Ovary (tissue), 3 donors: ENCODE results near the gene PUDP.

ENCODE experiments used
- CTCF ChIP-seq, 3 donors: fragments of 450-650 bp in 2 of 3; fragments of 200-600 bp in 1 of 3; IDR thresholded peaks; one replicate each; pipeline versions ENCODE4 v1.5.1 to v1.8.0; 2016 to 2022; ENCODE audit warnings: antibody characterized with exemption in 3 of 3, mild to moderate bottlenecking in 1 of 3
- EP300 ChIP-seq: sonication (generic); formaldehyde crosslinking; IDR thresholded peaks from one replicate; pipeline ENCODE4 v1.6.1; 2017; ENCODE audit warnings: antibody characterized with exemption
- donor health status: DM: no; HTN: no; CAD: no.

- no peak for TF ChIP-seq CTCF (IDR thresholded peaks at IDR 0.05)
- no peak for TF ChIP-seq EP300
Observed at GRCh38 chrX:7117587-7117986, 30.4 kb downstream of the PUDP start.
